ENCODE measurements around the gene HOXB5.

Gene HOXB5

DNA sequence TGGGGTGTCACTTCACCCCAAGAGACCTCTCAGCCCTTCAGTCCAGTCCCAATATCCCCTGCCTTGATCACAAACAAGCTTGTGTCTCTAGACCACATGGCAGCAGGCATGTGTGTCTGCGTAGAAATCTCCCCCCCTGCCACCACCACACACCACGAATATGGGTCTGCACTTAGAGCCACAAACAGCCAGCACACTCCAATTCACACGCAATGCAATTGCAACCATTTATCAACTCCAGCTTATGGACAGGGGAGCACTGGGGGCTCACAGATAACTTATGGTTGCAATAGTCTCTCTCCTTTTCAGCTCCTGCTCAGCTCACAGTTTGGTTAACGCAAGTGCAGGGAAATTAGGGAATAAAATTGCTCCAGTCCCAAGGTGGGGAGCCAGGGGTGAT is 30.0 kb upstream of the HOXB5 start:
- Mint-ChIP-seq H3K27me3 (peaks cover 80% of the 10 kb centered on the region), H3K4me3 (no peak overlapping the region), H3K4me1 (ENCODE audit: low read depth) (peaks cover 24% of the 10 kb centered on the region)

DNA sequence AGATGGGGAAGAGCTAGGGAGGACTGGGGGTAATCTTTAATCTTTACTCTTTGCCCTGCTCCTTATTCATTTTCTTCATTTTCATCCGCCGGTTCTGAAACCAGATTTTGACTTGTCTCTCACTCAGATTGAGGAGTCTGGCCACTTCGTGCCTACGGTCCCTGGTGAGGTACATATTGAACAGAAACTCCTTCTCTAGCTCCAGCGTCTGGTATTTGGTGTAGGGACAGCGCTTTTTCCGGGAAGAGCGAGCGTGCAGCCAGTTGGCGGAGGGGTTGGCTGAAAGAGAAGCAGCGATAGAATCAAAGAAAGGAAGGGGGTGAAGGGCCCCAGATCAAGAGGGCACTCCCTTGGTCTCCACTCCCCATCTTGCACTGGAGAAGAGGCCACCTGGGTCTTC is 29.3 kb upstream of the HOXB5 start:
- peaks cover 80% of the 10 kb centered on the region for H3K27me3 Mint-ChIP-seq
- no peaks in the 10 kb centered on the region for H3K36me3 Mint-ChIP-seq (ENCODE audit: low read depth)
- H3K4me3 Mint-ChIP-seq: no peak overlapping the region
- peaks cover 30% of the 10 kb centered on the region for H3K4me1 Mint-ChIP-seq (ENCODE audit: low read depth)
- no peak overlapping the region for H3K27ac Mint-ChIP-seq
- H3K9me3 Mint-ChIP-seq: no peaks in the 10 kb centered on the region

More for the DNA sequence above, 30.0 kb upstream of the HOXB5 start:
- Mint-ChIP-seq H3K36me3 (ENCODE audit: low read depth) (no peaks in the 10 kb centered on the region), H3K9me3 (no peaks in the 10 kb centered on the region), H3K27ac (no peak overlapping the region)

GRCh38 chr17:48621410-48622392 is 28.1 kb upstream of the HOXB5 start:
- Mint-ChIP-seq H3K9me3 (no peaks in the 10 kb centered on the region), H3K4me3 (no peak overlapping the region), H3K27me3 (peaks cover 81% of the 10 kb centered on the region), H3K4me1 (ENCODE audit: low read depth) (peaks cover 33% of the 10 kb centered on the region), H3K36me3 (ENCODE audit: low read depth) (no peaks in the 10 kb centered on the region), H3K27ac (no peak overlapping the region)

GRCh38 chr17:48620461-48621139 is 27.0 kb upstream of the HOXB5 start:
- peaks cover 85% of the 10 kb centered on the region for H3K27me3 Mint-ChIP-seq
- H3K4me3 Mint-ChIP-seq: no peak overlapping the region
- H3K27ac Mint-ChIP-seq: no peak overlapping the region
- H3K9me3 Mint-ChIP-seq: no peaks in the 10 kb centered on the region
- peaks cover 26% of the 10 kb centered on the region for H3K4me1 Mint-ChIP-seq (ENCODE audit: low read depth)
- no peaks in the 10 kb centered on the region for H3K36me3 Mint-ChIP-seq (ENCODE audit: low read depth)

DNA sequence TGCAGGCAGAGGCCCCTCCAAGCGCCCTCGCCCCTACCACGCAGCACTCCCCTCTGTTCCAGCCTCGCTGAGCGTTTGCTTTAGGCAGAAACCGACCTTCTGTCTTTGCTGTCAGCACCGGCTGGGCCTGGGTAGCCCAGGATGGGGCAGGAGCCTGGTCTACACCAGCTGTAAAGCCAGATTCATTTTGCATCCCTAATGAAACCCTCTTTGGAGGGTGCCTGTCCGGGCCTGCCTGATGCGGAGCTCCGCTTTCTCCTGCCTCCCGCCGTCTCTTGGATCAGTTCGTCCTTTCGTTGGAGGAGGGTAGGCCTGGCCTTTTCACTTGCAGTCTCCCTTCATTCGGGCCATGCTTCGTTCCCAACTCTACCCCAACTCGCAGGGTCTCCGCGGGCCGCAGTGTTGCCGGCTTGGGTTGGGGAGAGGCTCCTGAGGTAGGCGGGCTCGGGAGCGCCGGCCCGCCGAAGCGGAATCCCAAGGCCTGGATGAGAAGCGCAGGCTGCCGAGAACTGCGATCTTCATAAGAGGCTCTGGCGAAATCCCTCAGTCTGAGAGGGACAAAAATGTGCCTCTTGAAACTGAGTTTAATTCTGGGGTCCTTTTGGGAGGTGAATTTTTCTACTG is 26.4 kb upstream of the HOXB5 start:
- peak overlapping the region; percentile 17 for H3K4me3 Mint-ChIP-seq

DNA sequence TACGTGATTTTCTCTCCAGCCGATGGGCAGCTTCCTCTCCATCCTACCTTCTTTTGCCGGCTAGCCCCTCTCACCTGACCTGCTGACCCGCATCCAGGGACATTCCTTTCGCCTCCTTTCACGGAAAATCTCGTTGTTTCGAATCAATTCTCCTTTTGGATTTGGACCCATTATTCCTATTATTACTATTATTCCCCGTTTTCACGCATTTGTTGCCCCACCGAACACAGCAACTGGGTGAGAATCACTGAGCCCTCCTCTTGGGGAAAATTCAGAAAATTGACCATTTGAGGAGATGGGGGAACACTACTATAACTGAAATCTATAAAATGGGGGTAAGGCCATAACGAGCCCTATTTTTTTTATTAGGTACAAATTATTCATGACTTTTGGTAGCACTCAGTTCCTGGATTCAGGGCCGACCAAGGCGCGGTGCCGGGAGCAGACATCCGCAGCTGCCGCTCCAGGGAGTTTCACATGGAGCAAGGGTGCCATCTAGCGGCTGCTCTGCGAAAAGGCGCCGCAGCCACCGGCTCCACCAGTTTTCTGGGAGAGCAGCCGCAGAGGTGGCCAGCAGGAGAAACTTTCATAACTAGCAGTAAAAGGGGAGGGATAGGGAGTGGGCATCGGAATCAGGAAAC is 24.8 kb upstream of the HOXB5 start:
- no peaks in the 10 kb centered on the region for H3K36me3 Mint-ChIP-seq (ENCODE audit: low read depth)
- H3K27ac Mint-ChIP-seq: no peak overlapping the region
- no peaks in the 10 kb centered on the region for H3K9me3 Mint-ChIP-seq

More for the DNA sequence above, 26.4 kb upstream of the HOXB5 start:
- H3K4me1 Mint-ChIP-seq (ENCODE audit: low read depth): peaks cover 30% of the 10 kb centered on the region
- H3K27me3 Mint-ChIP-seq: peaks cover 90% of the 10 kb centered on the region
- H3K9me3 Mint-ChIP-seq: no peaks in the 10 kb centered on the region
- no peak overlapping the region for H3K27ac Mint-ChIP-seq
- H3K36me3 Mint-ChIP-seq (ENCODE audit: low read depth): no peaks in the 10 kb centered on the region

GRCh38 chr17:48617471-48618255 is 24.1 kb upstream of the HOXB5 start:
- Mint-ChIP-seq H3K27ac (no peak overlapping the region), H3K4me3 (no peak overlapping the region), H3K9me3 (no peaks in the 10 kb centered on the region), H3K4me1 (ENCODE audit: low read depth) (peaks cover 49% of the 10 kb centered on the region), H3K27me3 (peaks cover 91% of the 10 kb centered on the region), H3K36me3 (ENCODE audit: low read depth) (no peaks in the 10 kb centered on the region)

More for the DNA sequence above, 24.8 kb upstream of the HOXB5 start:
- peak overlapping the region; percentile 55 for H3K4me3 Mint-ChIP-seq
- peaks cover 44% of the 10 kb centered on the region for H3K4me1 Mint-ChIP-seq (ENCODE audit: low read depth)
- H3K27me3 Mint-ChIP-seq: peaks cover 92% of the 10 kb centered on the region

DNA sequence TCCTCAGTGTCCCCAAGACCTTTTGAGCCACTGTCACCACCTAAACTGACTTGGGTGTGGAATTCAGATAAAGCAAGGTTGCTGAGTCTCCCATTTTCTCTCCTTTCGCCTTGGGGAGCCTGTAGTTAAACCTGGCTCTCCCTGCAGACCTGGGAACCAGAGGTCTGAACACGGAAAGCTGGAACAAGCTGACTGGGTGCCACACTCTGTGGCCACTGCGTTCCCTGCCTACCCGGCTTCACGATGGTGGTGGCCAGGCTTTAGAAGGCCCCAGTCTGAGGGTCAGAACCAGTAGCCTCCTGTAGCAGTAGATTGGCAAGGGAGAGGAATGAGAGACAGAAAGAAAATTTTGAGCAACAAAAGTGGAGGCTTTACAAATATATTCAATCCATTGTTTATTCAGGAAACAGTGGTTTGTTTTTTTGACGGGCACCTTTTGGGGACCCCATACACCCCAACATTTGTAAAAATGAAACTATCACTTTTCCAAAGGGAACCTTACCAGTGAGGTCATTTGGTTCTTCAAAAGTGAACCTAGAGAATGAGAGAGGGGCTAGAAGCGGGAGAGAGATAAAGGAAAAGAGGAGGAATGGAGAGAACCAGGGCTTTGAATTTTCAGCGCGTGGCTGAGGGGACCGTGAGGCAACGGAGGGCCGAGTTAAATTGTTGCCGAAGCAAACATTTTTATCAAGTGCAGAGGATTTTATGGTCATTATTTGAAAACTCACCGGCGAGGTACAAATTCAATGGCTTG is 23.3 kb upstream of the HOXB5 start:
- Mint-ChIP-seq H3K4me3 (peak overlapping the region; percentile 9), H3K9me3 (no peaks in the 10 kb centered on the region), H3K27ac (no peak overlapping the region), H3K36me3 (ENCODE audit: low read depth) (no peaks in the 10 kb centered on the region), H3K27me3 (peaks cover 88% of the 10 kb centered on the region), H3K4me1 (ENCODE audit: low read depth) (peaks cover 55% of the 10 kb centered on the region)

GRCh38 chr17:48615963-48616716 is 22.6 kb upstream of the HOXB5 start:
- Mint-ChIP-seq H3K4me1 (ENCODE audit: low read depth) (peaks cover 63% of the 10 kb centered on the region), H3K27ac (no peak overlapping the region), H3K4me3 (no peak overlapping the region), H3K9me3 (no peaks in the 10 kb centered on the region), H3K27me3 (peaks cover 88% of the 10 kb centered on the region), H3K36me3 (ENCODE audit: low read depth) (no peaks in the 10 kb centered on the region)

DNA sequence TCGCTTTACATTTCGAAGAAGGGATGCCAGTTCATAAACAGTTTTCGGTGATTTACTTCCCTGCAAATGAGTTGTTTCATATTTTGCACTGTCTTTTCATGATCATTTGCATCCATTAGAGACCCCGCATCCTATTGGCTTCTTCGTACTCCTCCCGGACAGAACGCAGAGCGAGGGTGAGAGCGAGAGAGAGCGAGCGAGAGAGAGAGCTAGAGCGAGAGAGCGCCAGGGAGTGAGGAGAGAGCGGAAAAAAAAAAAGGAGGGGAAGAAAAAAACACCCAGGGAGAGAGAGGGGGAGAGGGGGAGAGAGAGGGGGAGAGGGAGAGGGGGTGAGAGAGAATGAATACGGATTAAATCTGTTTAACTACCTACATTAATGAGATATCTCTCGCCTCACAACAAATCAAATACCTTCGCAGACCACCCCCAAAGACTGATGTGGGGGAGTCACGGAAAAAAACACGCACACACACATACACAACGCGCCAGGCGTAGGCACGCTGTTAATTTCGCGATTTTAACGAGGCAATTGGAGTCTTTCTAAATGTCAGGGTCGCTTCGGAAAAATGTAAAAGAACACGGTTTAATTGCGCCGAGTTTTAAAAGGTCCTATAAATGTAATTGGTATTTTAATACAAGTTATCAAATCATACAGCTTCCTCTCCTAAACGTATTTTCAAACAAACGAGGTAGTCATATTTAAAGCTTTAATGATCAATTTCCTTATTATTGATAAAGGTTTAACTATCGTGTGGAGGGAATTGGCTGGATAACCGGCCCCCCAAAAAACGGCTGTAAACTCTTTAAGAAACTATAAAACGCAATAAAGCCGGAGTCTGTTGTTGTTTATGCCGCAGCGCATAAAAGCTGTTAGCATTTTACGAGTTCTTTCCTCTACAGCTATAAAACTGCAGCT is 21.7 kb upstream of the HOXB5 start, which contains the start of gene HOXB8:
TSS of gene HOXB8 (minus strand) at position 246 of the 916 bp plus-strand sequence. CDS start 588 bp downstream, outside the sequence.
- H3K36me3 Mint-ChIP-seq (ENCODE audit: low read depth): no peaks in the 10 kb centered on the region
- H3K4me3 Mint-ChIP-seq: peak within 1 kb of the TSS; percentile 54
- H3K4me1 Mint-ChIP-seq (ENCODE audit: low read depth): peaks cover 69% of the 10 kb centered on the region
- H3K9me3 Mint-ChIP-seq: no peaks in the 10 kb centered on the region
- H3K27ac Mint-ChIP-seq: peak within 1 kb of the TSS; percentile 67
- H3K27me3 Mint-ChIP-seq: peaks cover 86% of the 10 kb centered on the region

DNA sequence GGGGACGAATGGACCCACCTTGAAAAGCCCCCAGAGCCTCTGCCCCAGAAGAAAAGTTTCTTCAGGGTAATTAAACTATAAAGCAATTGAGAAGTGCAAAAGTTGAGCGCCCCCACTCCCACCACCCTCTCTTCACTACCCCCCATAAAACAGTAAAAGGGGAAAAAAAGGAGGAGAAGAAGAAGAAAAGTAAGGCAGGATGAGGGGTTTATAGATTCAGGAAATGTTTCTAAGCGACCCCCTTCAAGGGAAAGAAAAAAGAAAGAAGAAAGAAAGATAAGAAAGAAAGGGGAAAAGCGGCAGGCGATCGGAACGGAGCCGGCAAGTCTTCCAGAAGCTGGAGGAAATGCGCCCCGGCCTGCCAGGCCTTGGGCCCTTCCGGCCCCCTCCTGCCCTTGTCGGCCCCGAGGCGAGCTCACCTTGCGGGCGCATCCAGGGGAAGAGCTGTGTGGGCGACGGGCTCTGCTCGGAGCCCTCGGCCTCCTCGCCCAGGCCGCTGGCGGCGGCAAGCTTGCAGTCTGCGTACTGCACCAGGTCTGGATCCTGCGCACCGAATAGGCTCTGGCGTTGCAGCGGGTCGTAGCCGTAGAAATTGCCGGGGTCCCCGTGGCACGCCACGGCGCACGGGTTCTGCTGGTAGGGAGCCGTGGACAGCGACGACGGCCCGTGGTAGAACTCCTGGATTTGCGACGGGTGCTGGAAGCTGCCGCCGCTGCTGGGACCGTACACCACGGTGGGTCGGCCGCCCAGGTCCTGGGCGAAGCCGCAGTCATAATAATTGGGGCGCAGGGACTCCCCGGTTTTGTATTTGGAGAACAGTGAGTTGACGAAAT is 20.5 kb upstream of the HOXB5 start:
- no peak overlapping the region for H3K27ac Mint-ChIP-seq
- no peaks in the 10 kb centered on the region for H3K36me3 Mint-ChIP-seq (ENCODE audit: low read depth)
- peaks cover 81% of the 10 kb centered on the region for H3K27me3 Mint-ChIP-seq
- peaks cover 64% of the 10 kb centered on the region for H3K4me1 Mint-ChIP-seq (ENCODE audit: low read depth)
- H3K9me3 Mint-ChIP-seq: no peaks in the 10 kb centered on the region
- peak overlapping the region; percentile 54 for H3K4me3 Mint-ChIP-seq

All from stimulated activated naive CD8-positive, alpha-beta T cell treated with anti-CD3 and anti-CD28 coated beads, Interleukin-15, Interleukin-2, amounts not matched to agents 100 ng/mL and 50 ng/mL, for 24 hours (primary cell).